Right atrium auricular region (tissue), 2 donors: ENCODE measurements around the gene FERMT3. TPM values are rescaled to one million over a fixed set of nuclear protein-coding genes. Genes with fewer than 3 reads are reported as not detected.

Experiments
- DNase-seq: peaks from one replicate; pipeline ENCODE4 v3.0.0-alpha.2; 2019; ENCODE audit warnings: low spot score
- H3K27ac ChIP-seq, 2 donors: fragments of 200-600 bp; sonication (generic); 1 replicate in 1 of 2; 2 replicates in 1 of 2; pipeline ENCODE4 v1.5.1; 2016 to 2019
- H3K27me3 ChIP-seq, 2 donors: fragments of 200-600 bp; sonication (generic); one replicate each; pipeline versions ENCODE4 v1.5.1 to v1.6.0; 2017 to 2019
- H3K36me3 ChIP-seq: fragments of 200-600 bp; sonication (generic); one replicate; pipeline ENCODE4 v1.5.1; 2016
- H3K4me1 ChIP-seq, 2 donors: fragments of 200-600 bp; sonication (generic); one replicate each; pipeline versions ENCODE4 v1.5.1 to v1.6.0; 2017 to 2019
- H3K4me3 ChIP-seq, 2 donors: fragments of 200-600 bp; sonication (generic); 1 replicate in 1 of 2; 2 replicates in 1 of 2; pipeline ENCODE4 v1.5.1; 2017 to 2019; ENCODE audit warnings: mild to moderate bottlenecking in 1 of 2, moderate library complexity in 1 of 2
- H3K9me3 ChIP-seq, 2 donors: fragments of 200-600 bp; sonication (generic); one replicate each; pipeline ENCODE4 v1.5.1; 2019
- total RNA-seq, 2 donors: library from RNA; depleted of rRNA; stranded (reverse); fragments of >200 nt; gene quantifications; one replicate each; pipeline ENCODE4 v1.1.0, GENCODE V29; 2016
- TF ChIP-seq, protein P1 (sequence below), 2 donors: fragments of 200-600 bp; sonication (generic); IDR thresholded peaks; one replicate each; pipeline ENCODE4 v1.5.1; 2019; ENCODE audit warnings: antibody characterized with exemption in 2 of 2

Gene FERMT3
- total RNA-seq, 2 donors from 2014 or later = 6.3 to 19.4 TPM

DNA sequence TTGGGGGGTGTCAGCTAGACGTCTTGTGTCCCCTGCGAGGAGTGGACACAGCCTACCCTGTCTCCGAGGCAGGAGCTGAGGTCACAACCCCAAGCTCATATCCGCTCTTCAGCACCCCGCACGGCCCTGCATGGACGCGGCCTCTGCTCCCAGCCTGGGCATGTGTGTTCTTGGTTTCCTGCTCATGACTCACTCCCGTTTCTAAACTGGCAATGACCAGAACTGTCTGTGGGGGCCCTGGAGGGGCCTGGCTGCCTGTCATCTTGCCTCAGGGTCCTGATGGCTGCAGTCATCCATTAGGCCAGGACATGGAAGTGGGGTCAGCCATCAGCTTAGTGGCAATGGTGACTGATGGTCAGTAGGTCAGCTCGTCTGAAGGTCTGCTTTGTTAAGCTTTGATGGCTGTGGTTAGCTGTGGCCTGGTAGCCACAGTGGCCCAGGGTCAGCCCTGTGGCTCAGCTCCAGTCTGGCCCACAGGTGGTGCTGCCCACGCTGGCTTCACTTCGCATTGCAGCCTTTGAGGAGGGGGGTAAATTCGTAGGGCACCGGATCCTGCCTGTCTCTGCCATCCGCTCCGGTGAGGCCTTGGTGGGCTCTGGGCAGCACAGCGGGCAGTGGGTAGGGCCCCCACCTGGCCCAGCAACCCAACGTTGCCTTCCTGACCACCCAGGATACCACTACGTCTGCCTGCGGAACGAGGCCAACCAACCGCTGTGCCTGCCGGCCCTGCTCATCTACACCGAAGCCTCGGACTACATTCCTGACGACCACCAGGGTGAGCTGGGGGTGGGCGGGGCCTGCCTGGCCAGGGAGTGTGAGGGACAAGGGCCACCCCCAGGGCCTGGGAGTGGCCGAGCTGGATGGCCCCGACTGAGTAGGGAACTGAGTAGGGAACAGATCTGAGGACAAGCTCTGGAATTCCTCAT lies 56.8 kb downstream of the FERMT3 start:
- no peaks in the 10 kb centered on the region for H3K27me3 ChIP-seq
- DNase-seq = no peak
- H3K4me3 ChIP-seq = no peak overlapping the region
- TF ChIP-seq, protein P1, sequence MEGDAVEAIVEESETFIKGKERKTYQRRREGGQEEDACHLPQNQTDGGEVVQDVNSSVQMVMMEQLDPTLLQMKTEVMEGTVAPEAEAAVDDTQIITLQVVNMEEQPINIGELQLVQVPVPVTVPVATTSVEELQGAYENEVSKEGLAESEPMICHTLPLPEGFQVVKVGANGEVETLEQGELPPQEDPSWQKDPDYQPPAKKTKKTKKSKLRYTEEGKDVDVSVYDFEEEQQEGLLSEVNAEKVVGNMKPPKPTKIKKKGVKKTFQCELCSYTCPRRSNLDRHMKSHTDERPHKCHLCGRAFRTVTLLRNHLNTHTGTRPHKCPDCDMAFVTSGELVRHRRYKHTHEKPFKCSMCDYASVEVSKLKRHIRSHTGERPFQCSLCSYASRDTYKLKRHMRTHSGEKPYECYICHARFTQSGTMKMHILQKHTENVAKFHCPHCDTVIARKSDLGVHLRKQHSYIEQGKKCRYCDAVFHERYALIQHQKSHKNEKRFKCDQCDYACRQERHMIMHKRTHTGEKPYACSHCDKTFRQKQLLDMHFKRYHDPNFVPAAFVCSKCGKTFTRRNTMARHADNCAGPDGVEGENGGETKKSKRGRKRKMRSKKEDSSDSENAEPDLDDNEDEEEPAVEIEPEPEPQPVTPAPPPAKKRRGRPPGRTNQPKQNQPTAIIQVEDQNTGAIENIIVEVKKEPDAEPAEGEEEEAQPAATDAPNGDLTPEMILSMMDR (IDR thresholded peaks at IDR 0.05) = no peak
- H3K27ac ChIP-seq = no peak overlapping the region
- H3K4me1 ChIP-seq = peaks cover 0 to 17% of the 10 kb centered on the region in 2 donors
- H3K36me3 ChIP-seq = peaks cover 52% of the 10 kb centered on the region
- H3K9me3 ChIP-seq = no peaks in the 10 kb centered on the region

GRCh38 chr11:64263947-64264317 lies 57.4 kb downstream of the FERMT3 start:
- H3K4me3 ChIP-seq = no peak overlapping the region
- no peak overlapping the region for H3K27ac ChIP-seq
- peaks cover 0 to 24% of the 10 kb centered on the region in 2 donors for H3K4me1 ChIP-seq
- peaks cover 46% of the 10 kb centered on the region for H3K36me3 ChIP-seq
- H3K9me3 ChIP-seq = no peaks in the 10 kb centered on the region
- DNase-seq = no peak
- H3K27me3 ChIP-seq = no peaks in the 10 kb centered on the region
- TF ChIP-seq, protein P1 (IDR thresholded peaks at IDR 0.05) = no peak

DNA sequence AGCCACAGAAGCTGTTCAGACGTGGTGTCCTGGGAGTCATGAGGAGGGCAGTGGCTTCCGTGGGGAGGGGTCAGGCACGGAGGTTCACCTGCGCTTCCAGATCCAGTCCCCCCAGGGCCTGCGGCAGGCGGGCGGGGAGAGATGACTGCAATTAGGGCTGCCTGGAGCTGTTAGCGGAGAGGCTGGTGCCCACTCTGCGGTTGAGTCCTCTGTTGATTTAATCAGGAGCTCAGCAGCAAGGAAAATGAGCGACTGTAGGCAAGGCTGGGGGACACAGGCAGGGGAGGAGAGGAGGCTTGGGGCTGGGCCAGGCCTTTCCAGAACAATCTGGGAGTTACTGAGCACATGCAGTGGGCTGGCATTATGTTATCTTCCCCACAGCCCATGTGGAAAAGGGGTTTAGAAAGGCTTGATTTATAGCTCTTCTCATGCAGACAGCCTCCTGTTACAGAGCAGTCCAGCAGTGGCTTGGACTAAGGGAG lies 57.9 kb downstream of the FERMT3 start:
- Histone ChIP-seq H3K9me3 (no peaks in the 10 kb centered on the region), H3K4me1 (peaks cover 0 to 27% of the 10 kb centered on the region in 2 donors), H3K27ac (no peak overlapping the region), H3K36me3 (peaks cover 41% of the 10 kb centered on the region), H3K4me3 (no peak overlapping the region), H3K27me3 (no peaks in the 10 kb centered on the region)
- DNase-seq = no peak
- TF ChIP-seq, protein P1 (IDR thresholded peaks at IDR 0.05) = no peak

DNA sequence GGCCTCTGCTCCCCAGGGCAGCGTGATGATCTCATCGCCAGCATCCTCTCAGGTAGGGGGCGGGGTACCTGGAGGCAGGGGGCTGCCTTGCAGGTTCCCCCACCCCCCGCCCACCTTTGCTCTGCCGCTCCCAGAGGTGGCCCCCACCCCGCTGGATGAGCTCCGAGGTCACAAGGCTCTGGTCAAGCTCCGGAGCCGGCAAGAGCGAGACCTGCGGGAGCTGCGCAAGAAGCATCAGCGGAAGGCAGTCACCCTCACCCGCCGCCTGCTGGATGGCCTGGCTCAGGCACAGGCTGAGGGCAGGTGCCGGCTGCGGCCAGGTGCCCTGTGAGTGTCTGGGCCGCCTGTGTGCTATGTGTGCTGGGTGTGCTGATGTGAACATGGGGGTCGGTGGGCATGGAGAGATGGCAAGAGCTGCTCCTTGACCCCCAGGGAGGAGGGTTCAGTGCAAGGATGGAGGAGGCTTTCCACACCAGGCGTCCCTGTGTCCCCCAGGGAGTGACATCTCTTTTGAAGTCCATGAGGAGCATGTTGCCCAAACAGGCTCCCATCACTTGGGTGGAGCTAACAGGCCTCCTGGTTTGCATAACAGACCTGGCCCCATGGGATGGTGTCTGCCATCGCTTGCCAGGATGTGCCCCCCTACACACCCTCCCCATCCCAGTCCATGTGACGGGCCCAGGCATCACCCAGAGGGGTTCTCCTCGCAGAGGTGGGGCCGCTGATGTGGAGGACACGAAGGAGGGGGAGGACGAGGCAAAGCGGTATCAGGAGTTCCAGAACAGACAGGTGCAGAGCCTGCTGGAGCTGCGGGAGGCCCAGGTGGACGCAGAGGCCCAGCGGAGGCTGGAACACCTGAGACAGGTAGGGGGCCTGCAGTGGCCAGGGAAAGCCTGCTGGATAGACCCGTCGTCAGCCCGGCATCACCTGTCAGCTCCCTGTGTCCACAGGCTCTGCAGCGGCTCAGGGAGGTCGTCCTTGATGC lies 58.9 kb downstream of the FERMT3 start:
- H3K9me3 ChIP-seq = no peaks in the 10 kb centered on the region
- DNase-seq = no peak
- no peak overlapping the region for H3K27ac ChIP-seq
- peaks cover 0 to 27% of the 10 kb centered on the region in 2 donors for H3K4me1 ChIP-seq
- H3K27me3 ChIP-seq = no peaks in the 10 kb centered on the region
- TF ChIP-seq, protein P1 (IDR thresholded peaks at IDR 0.05) = no peak
- H3K36me3 ChIP-seq = peaks cover 34% of the 10 kb centered on the region
- H3K4me3 ChIP-seq = no peak overlapping the region

DNA sequence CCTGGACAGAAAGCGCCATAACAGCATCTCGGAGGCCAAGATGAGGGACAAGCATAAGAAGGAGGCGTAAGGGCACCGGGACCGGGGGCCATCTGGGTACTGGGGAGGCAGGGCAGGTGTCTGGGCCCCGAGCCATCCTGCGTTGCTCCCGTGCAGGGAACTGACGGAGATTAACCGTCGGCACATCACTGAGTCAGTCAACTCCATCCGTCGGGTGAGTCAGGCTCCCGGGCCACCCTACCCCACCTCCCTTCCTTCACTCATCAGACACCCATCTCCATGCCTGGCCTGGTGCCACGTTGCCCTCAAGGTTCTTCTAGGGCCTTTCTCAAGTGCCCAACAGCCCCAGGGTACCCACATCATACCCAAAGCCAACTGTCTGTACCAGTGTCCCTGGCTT lies 59.8 kb downstream of the FERMT3 start:
- TF ChIP-seq, protein P1 (IDR thresholded peaks at IDR 0.05) = no peak
- no peak for DNase-seq
- no peaks in the 10 kb centered on the region for H3K27me3 ChIP-seq
- H3K4me1 ChIP-seq = peaks cover 0 to 27% of the 10 kb centered on the region in 2 donors
- peaks cover 31% of the 10 kb centered on the region for H3K36me3 ChIP-seq
- H3K4me3 ChIP-seq = no peak overlapping the region
- H3K27ac ChIP-seq = no peak overlapping the region
- H3K9me3 ChIP-seq = no peaks in the 10 kb centered on the region
